ENCODE data around the gene NAB2. TPM values are rescaled to one million over a fixed set of nuclear protein-coding genes. Genes with fewer than 3 reads are reported as not detected.
"Not testable (repeated sequence)": the region's sequence is repeated elsewhere in the genome, so short reads cannot be mapped to it uniquely, and the experiment has no call there.

The NAB2 gene
- polyA plus RNA-seq (2012; ENCODE audit: insufficient read depth, insufficient read length) = 18.2 TPM

DNA sequence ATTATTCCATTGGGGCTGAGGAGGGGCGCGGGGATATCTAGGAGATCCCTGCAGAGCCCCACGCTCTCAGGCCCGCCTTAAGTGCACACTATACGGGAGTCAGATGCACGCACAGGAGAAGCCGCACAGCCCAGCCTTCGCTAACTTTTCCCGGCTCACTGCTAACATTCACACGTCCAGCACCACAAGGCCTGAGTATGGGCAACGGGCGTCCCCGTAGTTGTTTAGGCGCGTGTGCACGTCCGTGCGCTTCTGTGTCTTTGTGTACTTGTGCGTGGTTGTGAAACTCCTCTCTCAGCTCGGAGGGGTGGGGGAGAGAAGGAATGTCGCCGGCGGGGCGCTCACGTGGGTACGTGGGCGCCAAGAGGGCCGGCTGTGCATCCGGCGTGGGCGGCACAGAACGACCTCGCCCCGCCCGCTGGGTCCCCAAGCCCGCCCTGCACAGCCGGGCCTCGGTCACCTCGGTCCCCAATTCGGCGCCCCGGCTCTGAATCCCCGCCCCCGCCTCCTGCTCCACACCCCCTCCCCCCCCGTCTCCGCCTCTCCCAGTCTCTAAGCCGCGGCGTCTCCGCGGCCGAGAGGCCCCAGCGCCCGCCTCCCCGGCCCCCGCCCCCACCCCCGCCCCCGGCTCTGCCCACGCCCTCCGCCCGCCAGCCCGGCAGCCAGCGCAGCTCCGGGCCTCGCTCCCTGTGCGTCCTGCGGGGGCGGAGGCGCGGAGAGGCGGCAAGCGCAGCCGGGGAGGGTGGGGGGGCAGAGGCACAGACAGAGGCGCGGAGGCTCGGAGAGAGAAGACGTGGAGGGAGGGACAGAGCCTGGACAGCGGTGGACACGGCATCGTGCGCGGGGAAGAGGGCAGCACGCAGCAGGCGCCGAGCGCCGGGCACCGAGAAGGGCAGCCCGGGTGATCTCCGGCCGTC is at the start of gene NAB2:
TSS of gene NAB2 (plus strand) at position 761 of the 917 bp plus-strand sequence. CDS start 158 bp downstream, outside the sequence.
- DNase-seq (ENCODE audit: low read depth, low spot score) = peak; percentile 89
- peak within 1 kb of the TSS; percentile 69 for H3K4me3 ChIP-seq (ENCODE audit: low read length)

DNA sequence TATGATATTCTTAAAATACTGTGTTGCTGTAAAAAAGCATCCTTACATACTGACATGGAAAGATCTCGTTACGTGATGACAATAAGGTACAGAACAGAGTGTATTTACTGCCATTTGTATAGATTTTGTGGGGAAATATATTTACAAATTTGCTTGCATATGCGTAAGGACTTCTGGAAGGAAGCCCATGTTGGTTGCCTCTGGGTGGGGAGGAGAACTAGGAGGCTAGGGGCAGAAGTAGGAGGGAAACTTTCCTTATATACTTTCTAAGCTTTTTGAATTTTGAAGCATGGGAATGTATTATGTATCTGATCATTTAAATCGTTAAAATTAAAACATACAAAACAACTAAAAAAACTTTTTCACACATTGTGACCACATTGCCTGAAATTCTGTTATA is 48.7 kb upstream of the NAB2 start:
- no peak for DNase-seq (ENCODE audit: low read depth, low spot score)
- H3K4me3 ChIP-seq (ENCODE audit: low read length) = no peak overlapping the region

- no peak overlapping the region for H3K4me3 ChIP-seq (ENCODE audit: low read length)
- no peak for DNase-seq (ENCODE audit: low read depth, low spot score)
Measured at GRCh38 chr12:57040750-57041149, 48.2 kb upstream of the NAB2 start.

DNA sequence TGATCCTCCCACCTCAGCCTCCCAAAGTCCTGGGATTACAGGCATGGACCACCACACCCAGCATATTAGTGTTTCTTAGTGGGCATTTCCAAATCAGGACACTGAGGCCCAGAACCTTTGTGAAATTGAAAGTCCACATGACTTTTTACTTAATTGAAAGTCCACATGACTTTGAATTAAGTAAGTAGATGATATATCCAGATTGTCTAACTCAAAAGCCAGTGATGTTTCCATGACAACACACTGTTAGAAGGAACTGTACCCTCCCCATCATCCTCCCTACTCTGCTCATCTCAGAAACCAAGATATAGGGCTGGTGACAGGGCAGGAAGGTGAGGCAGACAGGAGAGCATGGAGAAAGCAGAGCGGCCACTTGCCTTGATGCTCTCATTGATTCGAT is 46.2 kb upstream of the NAB2 start:
- H3K4me3 ChIP-seq (ENCODE audit: low read length) = no peak overlapping the region
- no peak for DNase-seq (ENCODE audit: low read depth, low spot score)

- no peak for DNase-seq (ENCODE audit: low read depth, low spot score)
- H3K4me3 ChIP-seq (ENCODE audit: low read length) = no peak overlapping the region
Measured at GRCh38 chr12:57044468-57044867, 44.4 kb upstream of the NAB2 start.

- no peak overlapping the region for H3K4me3 ChIP-seq (ENCODE audit: low read length)
- DNase-seq (ENCODE audit: low read depth, low spot score) = no peak
Measured at GRCh38 chr12:57044889-57045288, 44.0 kb upstream of the NAB2 start.

DNA sequence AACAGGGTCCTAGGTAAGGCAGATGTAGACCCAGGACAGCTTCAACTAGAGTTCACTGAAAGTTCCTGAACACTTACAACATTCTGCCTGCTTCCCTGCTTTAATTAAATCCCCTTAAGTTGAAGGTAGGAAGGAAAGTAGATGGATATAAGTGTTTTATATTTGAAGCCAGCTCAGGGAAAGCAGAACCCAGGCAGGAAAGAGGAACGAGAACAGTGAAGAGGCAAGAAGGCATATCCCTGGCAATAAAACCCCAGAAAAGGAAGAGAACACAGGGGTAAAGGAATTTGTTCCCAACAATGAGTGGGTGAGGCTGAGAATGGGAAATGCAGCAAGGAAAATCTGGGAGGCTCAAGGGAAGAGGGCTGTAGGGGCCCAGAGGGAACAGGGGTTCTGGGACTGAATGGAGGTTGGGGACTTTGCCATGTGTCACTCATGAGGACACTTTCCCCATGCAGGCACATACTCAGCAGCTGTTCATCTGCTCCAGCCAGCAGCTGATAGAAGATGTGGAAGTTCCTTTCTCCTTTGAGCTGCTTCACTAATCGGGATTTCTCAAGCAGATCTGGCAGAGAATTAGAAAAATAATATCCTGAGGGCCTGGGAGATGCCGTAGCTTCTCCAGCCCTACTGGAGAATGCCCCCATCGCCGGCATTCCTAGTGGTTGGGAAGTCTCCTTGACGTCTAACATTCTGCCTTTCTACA is 42.7 kb upstream of the NAB2 start:
- H3K4me3 ChIP-seq (ENCODE audit: low read length) = no peak overlapping the region
- DNase-seq (ENCODE audit: low read depth, low spot score) = no peak

DNA sequence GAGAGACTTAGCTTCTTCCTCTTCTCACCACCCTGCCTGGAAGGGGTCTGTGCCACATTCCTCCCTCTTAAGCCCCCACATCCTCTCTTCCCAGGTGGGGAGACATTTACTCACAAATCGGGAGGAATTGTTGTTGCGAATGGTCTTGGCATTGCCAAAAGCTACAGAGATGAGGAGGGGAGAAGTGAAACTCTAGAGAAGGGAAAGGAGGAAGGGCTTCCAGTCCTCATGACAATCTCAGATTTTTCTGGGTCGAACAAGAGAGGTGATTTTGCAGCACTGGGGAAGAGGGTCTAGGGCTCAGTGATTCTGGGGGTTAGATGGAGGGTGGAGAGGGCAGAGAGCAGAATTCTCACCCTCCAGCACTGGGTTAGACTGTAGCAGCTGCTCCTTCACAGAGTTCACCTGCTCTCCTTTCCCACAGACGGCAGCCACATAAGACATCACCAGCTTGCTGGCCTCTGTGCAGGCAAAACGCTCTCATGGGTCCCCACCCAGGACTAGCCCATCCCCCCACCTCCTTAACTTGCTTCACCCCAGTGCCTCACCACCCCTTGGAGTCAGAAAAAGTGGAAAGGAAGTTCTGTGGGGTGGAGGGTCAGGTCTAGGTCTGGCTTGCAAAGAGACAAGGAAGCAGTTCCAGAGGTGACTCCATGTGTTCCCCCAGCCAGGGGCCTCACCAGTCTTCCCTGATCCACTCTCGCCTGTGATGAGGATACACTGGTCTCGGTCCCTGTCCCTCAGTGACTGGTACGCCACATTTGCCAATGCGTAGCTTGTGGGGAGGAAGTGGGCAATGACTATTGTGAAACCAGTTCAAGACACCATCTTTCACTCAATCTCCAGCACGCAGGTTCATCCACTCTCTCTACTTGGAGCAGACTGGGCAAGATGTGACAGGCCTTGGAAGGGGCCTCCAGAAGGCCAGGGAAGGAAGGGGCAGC is 41.7 kb upstream of the NAB2 start:
- peak overlapping the region; percentile 42 for H3K4me3 ChIP-seq (ENCODE audit: low read length)
- peak; percentile 92 for DNase-seq (ENCODE audit: low read depth, low spot score)

- no peak for DNase-seq (ENCODE audit: low read depth, low spot score)
- peak overlapping the region; percentile 42 for H3K4me3 ChIP-seq (ENCODE audit: low read length)
Measured at GRCh38 chr12:57047981-57048380, 40.9 kb upstream of the NAB2 start.

- DNase-seq (ENCODE audit: low read depth, low spot score) = peak; percentile 66
- H3K4me3 ChIP-seq (ENCODE audit: low read length) = peak overlapping the region; percentile 42
Measured at GRCh38 chr12:57048423-57049118, 40.3 kb upstream of the NAB2 start.

GRCh38 chr12:57049119-57049446 is 39.8 kb upstream of the NAB2 start:
- no peak overlapping the region for H3K4me3 ChIP-seq (ENCODE audit: low read length)
- no peak for DNase-seq (ENCODE audit: low read depth, low spot score)

- no peak within 1 kb of the TSS for H3K4me3 ChIP-seq (ENCODE audit: low read length)
- DNase-seq (ENCODE audit: low read depth, low spot score) = no peak
Measured at GRCh38 chr12:57049890-57050289, 39.0 kb upstream of the NAB2 start, which contains the start of gene MYO1A. MYO1A (minus strand) TSS chr12:57050129; CDS start chr12:57048323, 1,806 bp downstream.

DNA sequence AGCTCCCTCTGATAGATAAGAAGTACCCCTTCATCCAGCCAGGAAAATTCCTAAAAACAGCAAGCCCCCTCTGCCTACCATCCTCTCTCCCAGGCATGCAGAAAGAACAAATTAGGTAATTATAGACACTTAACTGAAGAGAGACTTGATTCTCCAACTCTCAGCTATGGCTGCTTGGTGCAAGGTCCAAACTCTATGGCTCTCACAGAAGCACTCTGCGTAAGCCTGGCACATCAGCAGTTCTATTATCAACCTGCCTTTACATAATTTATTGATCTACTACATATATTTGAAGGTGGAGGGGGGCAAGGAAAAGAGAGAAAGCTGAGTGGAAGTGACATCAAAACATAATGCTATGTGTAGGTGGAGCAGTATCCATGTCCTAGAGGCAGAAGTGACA is 37.9 kb upstream of the NAB2 start:
- no peak overlapping the region for H3K4me3 ChIP-seq (ENCODE audit: low read length)
- no peak for DNase-seq (ENCODE audit: low read depth, low spot score)

DNA sequence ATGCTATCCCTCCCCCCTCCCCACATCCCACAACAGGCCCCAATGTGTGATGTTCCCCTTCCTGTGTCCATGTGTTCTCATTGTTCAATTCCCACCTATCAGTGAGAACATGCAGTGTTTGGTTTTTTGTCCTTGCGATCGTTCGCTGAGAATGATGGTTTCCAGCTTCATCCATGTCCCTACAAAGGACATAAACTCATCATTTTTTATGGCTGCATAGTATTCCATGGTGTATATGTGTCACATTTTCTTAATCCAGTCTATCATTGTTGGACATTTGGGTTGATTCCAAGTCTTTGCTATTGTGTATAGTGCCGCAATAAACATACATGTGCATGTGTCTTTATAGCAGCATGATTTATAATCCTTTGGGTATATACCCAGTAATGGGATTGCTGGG is 35.8 kb upstream of the NAB2 start:
- H3K4me3 ChIP-seq (ENCODE audit: low read length); DNase-seq (ENCODE audit: low read depth, low spot score): not testable (repeated sequence)

GRCh38 chr12:57053901-57054300 is 35.0 kb upstream of the NAB2 start:
- not testable (repeated sequence) for H3K4me3 ChIP-seq (ENCODE audit: low read length); DNase-seq (ENCODE audit: low read depth, low spot score)

GRCh38 chr12:57055824-57056223 is 33.1 kb upstream of the NAB2 start:
- DNase-seq (ENCODE audit: low read depth, low spot score) = no peak

GRCh38 chr12:57057067-57057751 is 31.7 kb upstream of the NAB2 start:
- no peak for DNase-seq (ENCODE audit: low read depth, low spot score)
- H3K4me3 ChIP-seq (ENCODE audit: low read length) = no peak overlapping the region

More at GRCh38 chr12:57055824-57056223, 33.1 kb upstream of the NAB2 start:
- no peak overlapping the region for H3K4me3 ChIP-seq (ENCODE audit: low read length)

GRCh38 chr12:57058454-57058853 is 30.5 kb upstream of the NAB2 start:
- H3K4me3 ChIP-seq (ENCODE audit: low read length) = no peak overlapping the region
- DNase-seq (ENCODE audit: low read depth, low spot score) = no peak

Data from Jurkat, Clone E6-1 (cell line).